H1 (cell line): ENCODE results near the gene STIL. TPM values are rescaled to one million over a fixed set of nuclear protein-coding genes. Genes with fewer than 3 reads are reported as not detected.
A peak's percentile ranks its signal among the peaks of the same experiment; 100 is the strongest.

ENCODE experiments used
- CTCF ChIA-PET: fragments of 300-600 bp; sonication (Branson Sonifier 250); formaldehyde crosslinking; loops from one replicate; lab custom pipeline; 2021; ENCODE audit not compliant: partially characterized antibody; lab: Charles Lee
- POLR2A ChIA-PET: fragments of 300-600 bp; sonication (Branson Sonifier 250); formaldehyde crosslinking; loops from one replicate; lab custom pipeline; 2021; ENCODE audit warnings: inconsistent platforms; ENCODE audit not compliant: partially characterized antibody; lab: Charles Lee
- DNase-seq, 2 experiments: peaks; one replicate each; pipeline versions ENCODE4 v3.0.0 to v3.0.0-alpha.2; 2010 to 2022; ENCODE audit warnings: low spot score in 2 of 2, low read depth in 1 of 2, mixed read lengths in 1 of 2
- FAIRE-seq: peaks from 2 replicates; lab custom pipeline; 2011; peaks lifted over from hg19 to GRCh38; lab: Jason Lieb, UNC
- H2AFZ ChIP-seq: 2 replicates; pipeline ENCODE4 v1.8.1; 2012; ENCODE audit warnings: low read length, inconsistent platforms
- H2AK5ac ChIP-seq: 2 replicates; pipeline ENCODE4 v1.6.1; 2013; ENCODE audit warnings: low read depth, low read length
- H2BK120ac ChIP-seq: replicated peaks from 2 replicates; pipeline ENCODE3; 2013; ENCODE audit warnings: low read depth, low read length, inconsistent platforms
- H2BK12ac ChIP-seq: 2 replicates; pipeline ENCODE4 v1.6.1; 2013; ENCODE audit warnings: low read depth, low read length
- H2BK15ac ChIP-seq: 2 replicates; pipeline ENCODE4 v1.6.1; 2013; ENCODE audit warnings: low read length
- H2BK20ac ChIP-seq: 2 replicates; pipeline ENCODE4 v1.6.1; 2013; ENCODE audit warnings: low read length
- H2BK5ac ChIP-seq: 2 replicates; pipeline ENCODE4 v1.6.1; 2013; ENCODE audit warnings: low read depth, low read length
- H3K14ac ChIP-seq: 2 replicates; pipeline ENCODE4 v1.6.1; 2013; ENCODE audit warnings: inconsistent platforms; ENCODE audit not compliant: insufficient read length
- H3K18ac ChIP-seq: 2 replicates; pipeline ENCODE4 v1.6.1; 2013; ENCODE audit warnings: low read length; ENCODE audit errors: extremely low read depth
- H3K23ac ChIP-seq: 2 replicates; pipeline ENCODE4 v1.6.1; 2013; ENCODE audit warnings: inconsistent platforms; ENCODE audit not compliant: insufficient read length
- H3K23me2 ChIP-seq: 2 replicates; pipeline ENCODE4 v1.6.1; 2013; ENCODE audit warnings: low read depth, low read length
- H3K27ac ChIP-seq: 2 replicates; pipeline ENCODE4 v1.6.1; 2011; ENCODE audit warnings: low read depth, low read length, inconsistent platforms
- H3K27me3 ChIP-seq, 4 experiments: replicated peaks in 1 of 4; 1 replicate in 1 of 4; 2 replicates in 3 of 4; pipeline versions ENCODE4 v1.6.1 to v1.8.1; 2011 to 2013; ENCODE audit warnings: low read length in 3 of 4, mild to moderate bottlenecking in 3 of 4, inconsistent platforms in 2 of 4, mixed read lengths in 2 of 4, moderate library complexity in 1 of 4; ENCODE audit not compliant: control insufficient read depth in 3 of 4, insufficient read depth in 3 of 4; ENCODE audit errors: extremely low read depth in 1 of 4
- H3K36me3 ChIP-seq, 4 experiments: 2 replicates each; pipeline versions ENCODE4 v1.6.1 to v1.8.1; 2011 to 2013; ENCODE audit warnings: mild to moderate bottlenecking in 4 of 4, low read length in 3 of 4, moderate library complexity in 2 of 4, control low read depth in 1 of 4, inconsistent platforms in 1 of 4; ENCODE audit not compliant: insufficient read depth in 4 of 4, control insufficient read depth in 2 of 4
- H3K4ac ChIP-seq: replicated peaks from 2 replicates; pipeline ENCODE3; 2013; ENCODE audit warnings: low read length, low read depth, mixed read lengths, inconsistent platforms; ENCODE audit not compliant: insufficient read length
- H3K4me1 ChIP-seq, 4 experiments: replicated peaks in 1 of 4; 1 replicate in 1 of 4; 2 replicates in 3 of 4; pipeline versions ENCODE4 v1.6.1 to v1.8.1; 2011 to 2013; ENCODE audit warnings: low read length in 3 of 4, inconsistent platforms in 2 of 4, mixed read lengths in 1 of 4; ENCODE audit not compliant: insufficient read depth in 4 of 4, control insufficient read depth in 3 of 4
- H3K4me2 ChIP-seq, 2 experiments: 2 replicates each; pipeline versions ENCODE4 v1.6.1 to v1.8.1; 2011 to 2013; ENCODE audit warnings: low read depth in 2 of 2, low read length in 2 of 2, control low read depth in 1 of 2, inconsistent platforms in 1 of 2, mild to moderate bottlenecking in 1 of 2; ENCODE audit not compliant: insufficient read depth in 1 of 2
- H3K4me3 ChIP-seq, 4 experiments: fragments of 200-600, 300-600 bp in 1 of 4; sonication (generic), shearing (Covaris generic), sonication (Bioruptor Twin) in 1 of 4; 2 replicates each; pipeline versions ENCODE4 v1.5.1 to v1.8.1; 2011 to 2016; ENCODE audit warnings: low read length in 4 of 4, low read depth in 3 of 4, control low read depth in 2 of 4, inconsistent platforms in 2 of 4, mild to moderate bottlenecking in 2 of 4, mixed read lengths in 1 of 4, moderate library complexity in 1 of 4; ENCODE audit not compliant: insufficient read depth in 2 of 4; ENCODE audit errors: extremely low read depth in 1 of 4
- H3K56ac ChIP-seq: replicated peaks from 2 replicates; pipeline ENCODE3; 2013; ENCODE audit warnings: low read depth, mild to moderate bottlenecking, mixed read lengths, low read length, inconsistent platforms; ENCODE audit not compliant: insufficient read length
- H3K79me1 ChIP-seq: 2 replicates; pipeline ENCODE4 v1.6.1; 2013; ENCODE audit warnings: low read depth, low read length, control low read depth
- H3K79me2 ChIP-seq, 2 experiments: 2 replicates each; pipeline versions ENCODE4 v1.6.1 to v1.8.1; 2012 to 2013; ENCODE audit warnings: low read length in 2 of 2, mild to moderate bottlenecking in 2 of 2, inconsistent platforms in 1 of 2; ENCODE audit not compliant: insufficient read depth in 2 of 2, control insufficient read depth in 1 of 2
- H3K9ac ChIP-seq, 4 experiments: replicated peaks in 1 of 4; 1 replicate in 1 of 4; 2 replicates in 3 of 4; pipeline versions ENCODE4 v1.6.1 to v1.8.1; 2011 to 2013; ENCODE audit warnings: low read depth in 3 of 4, low read length in 3 of 4, control low read depth in 2 of 4, mild to moderate bottlenecking in 2 of 4, moderate library complexity in 2 of 4, inconsistent platforms in 1 of 4; ENCODE audit errors: extremely low read depth in 1 of 4
- H3K9me3 ChIP-seq, 2 experiments: 2 replicates each; pipeline versions ENCODE4 v1.6.1 to v1.8.1; 2012 to 2013; ENCODE audit warnings: mild to moderate bottlenecking in 2 of 2, moderate library complexity in 2 of 2, control low read depth in 1 of 2, inconsistent platforms in 1 of 2, low read depth in 1 of 2, low read length in 1 of 2, mixed read lengths in 1 of 2; ENCODE audit not compliant: insufficient read depth in 2 of 2
- H4K20me1 ChIP-seq, 2 experiments: replicated peaks in 1 of 2; 2 replicates each; pipeline versions ENCODE3 to v1.8.1; 2011 to 2013; ENCODE audit warnings: inconsistent platforms in 2 of 2, low read length in 2 of 2, mild to moderate bottlenecking in 1 of 2; ENCODE audit not compliant: insufficient read depth in 2 of 2, control insufficient read depth in 1 of 2
- H4K5ac ChIP-seq: 2 replicates; pipeline ENCODE4 v1.6.1; 2013; ENCODE audit warnings: low read length, low read depth, mixed read lengths, inconsistent platforms; ENCODE audit not compliant: insufficient read length
- H4K8ac ChIP-seq: 2 replicates; pipeline ENCODE4 v1.8.0; 2013; ENCODE audit warnings: mild to moderate bottlenecking, moderate library complexity, low read length, inconsistent platforms; ENCODE audit not compliant: insufficient read depth; ENCODE audit errors: extremely low read depth
- H4K91ac ChIP-seq: replicated peaks from 2 replicates; pipeline ENCODE3; 2013; ENCODE audit warnings: low read length, mixed read lengths, inconsistent platforms; ENCODE audit not compliant: insufficient read length
- BRCA1 ChIP-seq: IDR thresholded peaks from 2 replicates; pipeline ENCODE4 v1.6.1; 2012; ENCODE audit warnings: low read depth, low read length, improper control_type of control experiment
- MAFK ChIP-seq: IDR thresholded peaks from 2 replicates; pipeline ENCODE4 v1.6.1; 2012; ENCODE audit warnings: low read depth, mild to moderate bottlenecking, improper control_type of control experiment, low read length
- POLR2AphosphoS5 ChIP-seq: IDR thresholded peaks from 2 replicates; pipeline ENCODE4 v1.6.1; 2011; ENCODE audit warnings: low read depth, low read length
- POU5F1 ChIP-seq: IDR thresholded peaks from 2 replicates; pipeline ENCODE4 v1.6.1; 2011; ENCODE audit warnings: low read depth, mild to moderate bottlenecking, low read length, moderate library complexity
- WGBS, 2 experiments: shearing (Covaris generic) in 1 of 2; methylation state at CpG; one replicate each; pipeline versions ENCODE4 v1.1.6 to v1.1.7; 2013 to 2015; ENCODE audit warnings: low lambda C conversion rate in 2 of 2, mixed read lengths in 2 of 2, inconsistent platforms in 1 of 2, low coverage in 1 of 2, missing lambda C conversion rate in 1 of 2; ENCODE audit not compliant: insufficient replicate concordance in 2 of 2, insufficient coverage in 1 of 2, insufficient read length in 1 of 2; ENCODE audit errors: extremely low coverage in 1 of 2, missing lambda C conversion rate in 1 of 2; 5-methylcytosine and 5-hydroxymethylcytosine counted together
- polyA plus RNA-seq, 7 experiments: library from polyadenylated mRNA; depleted of rRNA in 3 of 7; stranded (reverse) in 5 of 7; unstranded in 2 of 7; fragments of >200 nt in 5 of 7; fragments of 200-250 nt in 2 of 7; gene quantifications; 1 replicate in 5 of 7; 2 replicates in 1 of 7; 4 replicates in 1 of 7; pipeline versions ENCODE4 v1.2.1 to v1.2.3, GENCODE V29; 2011 to 2013; ENCODE audit warnings: missing spikeins in 2 of 7, mixed read lengths in 2 of 7
- total RNA-seq: library from RNA; stranded (reverse); fragmentation: NEBNext Ultra II Directional; extraction: Animal tissue kit (Norgen Biotek cat#: 25700); gene quantifications from 2 replicates; pipeline ENCODE4 v1.2.1, GENCODE V29; 2021

Gene STIL
- total and polyA plus RNA-seq, 2 of the 8 experiments (the other 6 are each of a cell fraction or from before 2014, with no cell fraction given), result 13.6 to 25.1 TPM

- no peak overlapping the region for H2BK15ac ChIP-seq
- no peak overlapping the region for H4K91ac ChIP-seq
- H2BK20ac ChIP-seq, result 0 out of 2 replicates have a peak overlapping the region, but pooled peaks have one; percentile 9
- no peak overlapping the region for H3K18ac ChIP-seq
- H2BK5ac ChIP-seq, result no peak overlapping the region
- no peaks in the 10 kb centered on the region for H3K79me1 ChIP-seq
- no peak overlapping the region for H3K4me3 ChIP-seq
- H3K56ac ChIP-seq, result no peak overlapping the region
- CTCF ChIA-PET, result interaction anchor here (0.7 to 2.3 kb wide), 8 partner anchors 9 to 43 kb away, joined by 3 to 7 read pairs (median 4); no protein-coding TSS in a partner anchor
- no peak for DNase-seq
- no peak overlapping the region for H3K14ac ChIP-seq
- H3K23me2 ChIP-seq, result peaks cover 4% of the 10 kb centered on the region; the same call in 1 of the 2 replicates
- no peak overlapping the region for H3K27ac ChIP-seq
- H3K36me3 ChIP-seq, result no peaks in the 10 kb centered on the region
- H2AK5ac ChIP-seq, result no peak overlapping the region
- no peak overlapping the region for H3K9ac ChIP-seq
- H3K4me2 ChIP-seq, result 0 out of 4 replicates have a peak overlapping the region, but pooled peaks of 1 of the 2 experiments have one; percentile 29
- H2AFZ ChIP-seq, result no peak overlapping the region
- H3K23ac ChIP-seq, result no peak overlapping the region
- no peak overlapping the region for H4K5ac ChIP-seq
- no peak overlapping the region for H2BK120ac ChIP-seq
- H2BK12ac ChIP-seq, result no peak overlapping the region
- peaks cover 49 to 61% (median 59%) of the 10 kb centered on the region in 4 experiments for H3K27me3 ChIP-seq
- TF ChIP-seq BRCA1, result no peak
- TF ChIP-seq MAFK, result no peak
- no peak for TF ChIP-seq POLR2AphosphoS5
- TF ChIP-seq POU5F1, result no peak
- H3K4me1 ChIP-seq, result peaks cover 5 to 14% (median 9%) of the 10 kb centered on the region in 4 experiments
- no peak overlapping the region for H3K4ac ChIP-seq
- H4K8ac ChIP-seq, result no peak overlapping the region
- no peaks in the 10 kb centered on the region for H3K9me3 ChIP-seq
- peaks cover 0 to 4% of the 10 kb centered on the region in 2 experiments for H4K20me1 ChIP-seq
- no peak for FAIRE-seq
- no peaks in the 10 kb centered on the region for H3K79me2 ChIP-seq
- POLR2A ChIA-PET, result no interaction called here
- 82% methylated on average over 4 of the region's 4 CpGs; no CpG with 5 or more reads in 1 of the 2 experiments for WGBS, 2 experiments
Measured at GRCh38 chr1:47235806-47236205, 78.1 kb downstream of the STIL start.
